ENCODE measurements around the gene STON2.

DNA sequence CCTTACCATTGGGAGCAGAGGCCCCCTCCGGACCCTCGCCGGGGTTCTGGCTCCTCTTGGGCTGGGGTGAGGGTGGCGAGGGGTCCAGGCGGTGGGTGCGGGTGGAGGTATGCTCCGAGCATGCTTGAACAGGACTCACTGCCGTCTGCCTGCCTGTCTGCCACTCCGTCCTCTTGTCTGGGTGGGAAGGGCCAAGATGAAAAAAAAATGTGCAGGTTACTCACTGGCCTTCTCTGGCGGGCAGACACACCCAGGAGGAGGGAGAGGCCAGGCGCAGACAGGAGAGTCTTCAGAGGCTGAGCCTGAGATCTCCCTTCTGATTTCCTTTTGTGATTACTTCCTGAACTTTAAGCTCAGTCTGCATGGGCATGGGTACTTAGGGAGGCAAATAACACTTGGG is 76.1 kb downstream of the STON2 start:
- TF ChIP-seq, protein P1, sequence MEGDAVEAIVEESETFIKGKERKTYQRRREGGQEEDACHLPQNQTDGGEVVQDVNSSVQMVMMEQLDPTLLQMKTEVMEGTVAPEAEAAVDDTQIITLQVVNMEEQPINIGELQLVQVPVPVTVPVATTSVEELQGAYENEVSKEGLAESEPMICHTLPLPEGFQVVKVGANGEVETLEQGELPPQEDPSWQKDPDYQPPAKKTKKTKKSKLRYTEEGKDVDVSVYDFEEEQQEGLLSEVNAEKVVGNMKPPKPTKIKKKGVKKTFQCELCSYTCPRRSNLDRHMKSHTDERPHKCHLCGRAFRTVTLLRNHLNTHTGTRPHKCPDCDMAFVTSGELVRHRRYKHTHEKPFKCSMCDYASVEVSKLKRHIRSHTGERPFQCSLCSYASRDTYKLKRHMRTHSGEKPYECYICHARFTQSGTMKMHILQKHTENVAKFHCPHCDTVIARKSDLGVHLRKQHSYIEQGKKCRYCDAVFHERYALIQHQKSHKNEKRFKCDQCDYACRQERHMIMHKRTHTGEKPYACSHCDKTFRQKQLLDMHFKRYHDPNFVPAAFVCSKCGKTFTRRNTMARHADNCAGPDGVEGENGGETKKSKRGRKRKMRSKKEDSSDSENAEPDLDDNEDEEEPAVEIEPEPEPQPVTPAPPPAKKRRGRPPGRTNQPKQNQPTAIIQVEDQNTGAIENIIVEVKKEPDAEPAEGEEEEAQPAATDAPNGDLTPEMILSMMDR (IDR thresholded peaks at IDR 0.05) = no peak
- TF ChIP-seq POLR2A (IDR thresholded peaks at IDR 0.05) = no peak
